Smooth muscle cell (in vitro differentiated cells): ENCODE data around the gene CLDN20. TPM values are rescaled to one million over a fixed set of nuclear protein-coding genes. Genes with fewer than 3 reads are reported as not detected.
"Not testable (repeated sequence)": the region's sequence is repeated elsewhere in the genome, so short reads cannot be mapped to it uniquely, and the experiment has no call there.

Source experiments
- DNase-seq: peaks from one replicate; lab custom pipeline; 2025; ENCODE audit not compliant: unreplicated experiment; lab: John Stamatoyannopoulos, UW
- H2AFZ ChIP-seq: fragments of 200-600 bp; sonication (generic); 2 replicates; pipeline ENCODE4 v1.6.0; 2016; ENCODE audit warnings: antibody characterized with exemption, low read depth, mild to moderate bottlenecking
- H3F3A ChIP-seq: fragments of 200-600 bp; sonication (generic); 2 replicates; pipeline ENCODE4 v1.6.0; 2017; ENCODE audit warnings: antibody characterized with exemption, low read depth
- H3K27ac ChIP-seq: fragments of 200-600 bp; sonication (generic); 2 replicates; pipeline ENCODE4 v1.5.1; 2016; ENCODE audit warnings: low read depth, mild to moderate bottlenecking
- H3K27me3 ChIP-seq: fragments of 200-600 bp; sonication (generic); 2 replicates; pipeline ENCODE4 v1.6.1; 2016; ENCODE audit warnings: low read depth, mild to moderate bottlenecking
- H3K36me3 ChIP-seq: fragments of 200-600 bp; sonication (generic); 2 replicates; pipeline ENCODE4 v1.5.1; 2016; ENCODE audit warnings: low read depth
- H3K4me1 ChIP-seq: fragments of 200-600 bp; sonication (generic); 2 replicates; pipeline ENCODE4 v1.5.1; 2016; ENCODE audit warnings: low read depth
- H3K4me2 ChIP-seq: fragments of 200-600 bp; sonication (generic); 2 replicates; pipeline ENCODE4 v1.6.0; 2016; ENCODE audit warnings: mild to moderate bottlenecking
- H3K4me3 ChIP-seq: fragments of 200-600 bp; sonication (generic); 2 replicates; pipeline ENCODE4 v1.5.1; 2016; ENCODE audit warnings: mild to moderate bottlenecking
- H3K79me2 ChIP-seq: fragments of 200-600 bp; sonication (generic); 2 replicates; pipeline ENCODE4 v1.6.0; 2016; ENCODE audit warnings: low read depth, mild to moderate bottlenecking
- H3K9ac ChIP-seq: fragments of 200-600 bp; sonication (generic); 2 replicates; pipeline ENCODE4 v1.6.0; 2016; ENCODE audit warnings: low read depth
- H3K9me3 ChIP-seq: fragments of 200-600 bp; sonication (generic); replicated peaks from 2 replicates; pipeline ENCODE4 v1.5.1; 2016; ENCODE audit warnings: low read depth
- H4K20me1 ChIP-seq: fragments of 200-600 bp; sonication (generic); 2 replicates; pipeline ENCODE4 v1.6.0; 2016; ENCODE audit warnings: low read depth
- WGBS: methylation state at CpG from one replicate; pipeline ENCODE4 v1.1.7; 2016; ENCODE audit warnings: low lambda C conversion rate; 5-methylcytosine and 5-hydroxymethylcytosine counted together
- polyA plus RNA-seq: library from polyadenylated mRNA; unstranded; fragments of >200 nt; fragmentation: Nextera tagmentation; extraction: Ambion mirVana; gene quantifications from 2 replicates; pipeline ENCODE4 v1.2.1, GENCODE V29; 2016
- total RNA-seq: library from RNA; depleted of rRNA; stranded (reverse); fragments of >200 nt; gene quantifications from 2 replicates; pipeline ENCODE4 v1.2.3, GENCODE V29; 2014
- TF ChIP-seq, protein P1 (sequence below): fragments of 200-600 bp; sonication (generic); IDR thresholded peaks from 2 replicates; pipeline ENCODE4 v1.5.1; 2017; ENCODE audit warnings: borderline replicate concordance, mild to moderate bottlenecking, antibody characterized with exemption; ENCODE audit not compliant: insufficient read depth, poor library complexity, severe bottlenecking

CLDN20 gene, protein sequence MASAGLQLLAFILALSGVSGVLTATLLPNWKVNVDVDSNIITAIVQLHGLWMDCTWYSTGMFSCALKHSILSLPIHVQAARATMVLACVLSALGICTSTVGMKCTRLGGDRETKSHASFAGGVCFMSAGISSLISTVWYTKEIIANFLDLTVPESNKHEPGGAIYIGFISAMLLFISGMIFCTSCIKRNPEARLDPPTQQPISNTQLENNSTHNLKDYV
- total RNA-seq = not detected in 2 replicates
- polyA plus RNA-seq = not detected in 2 replicates

DNA sequence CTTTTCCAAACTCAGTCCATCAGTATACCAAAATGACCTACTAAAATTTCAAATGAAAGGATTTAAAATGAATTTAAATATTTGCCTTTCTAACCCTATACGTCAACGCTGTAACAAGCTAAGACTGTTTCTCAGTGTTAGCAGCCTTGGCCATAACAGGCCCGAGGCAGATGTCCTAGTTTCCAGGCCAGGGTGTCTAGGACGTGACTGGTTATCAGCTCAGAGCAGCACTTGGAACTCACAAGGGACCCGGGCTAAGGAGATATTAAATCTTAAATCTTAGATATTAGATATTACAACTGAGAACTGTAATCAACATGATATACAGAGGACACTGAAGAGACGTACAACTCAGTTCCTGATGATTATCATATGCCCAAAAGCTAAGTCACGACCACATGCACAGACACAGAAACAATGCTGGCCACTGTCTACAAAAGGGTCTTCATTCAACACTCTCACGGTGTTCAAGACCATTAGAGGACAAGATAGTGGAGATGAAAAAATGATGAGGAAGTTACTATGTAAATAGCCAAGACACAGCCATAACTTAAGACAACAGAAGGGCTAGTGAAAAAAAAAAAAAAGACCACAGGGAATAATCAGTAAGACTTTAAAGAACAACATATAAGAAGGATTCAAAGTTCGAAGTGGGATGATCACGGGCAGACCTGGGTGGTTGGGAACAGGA is at the start of gene CLDN20:
CLDN20 (plus strand) TSS at position 641 of the 691 bp plus-strand sequence. CDS start 11,707 bp downstream, outside the sequence.
- H3K4me2 ChIP-seq = no peak within 1 kb of the TSS
- H3F3A ChIP-seq = no peaks in the 10 kb centered on the region
- 83% methylated on average over 10 of the region's 10 CpGs for WGBS
- peaks cover 14% of the 10 kb centered on the region for H3K4me1 ChIP-seq
- H3K27ac ChIP-seq = no peak within 1 kb of the TSS
- no peaks in the 10 kb centered on the region for H3K36me3 ChIP-seq
- no peaks in the 10 kb centered on the region for H4K20me1 ChIP-seq
- no peaks in the 10 kb centered on the region for H3K9me3 ChIP-seq
- no peaks in the 10 kb centered on the region for H3K79me2 ChIP-seq
- no peak within 1 kb of the TSS for H3K9ac ChIP-seq
- H3K27me3 ChIP-seq = no peaks in the 10 kb centered on the region
- no peak for DNase-seq
- no peak within 1 kb of the TSS for H3K4me3 ChIP-seq
- no peak within 1 kb of the TSS for H2AFZ ChIP-seq
- TF ChIP-seq, protein P1, sequence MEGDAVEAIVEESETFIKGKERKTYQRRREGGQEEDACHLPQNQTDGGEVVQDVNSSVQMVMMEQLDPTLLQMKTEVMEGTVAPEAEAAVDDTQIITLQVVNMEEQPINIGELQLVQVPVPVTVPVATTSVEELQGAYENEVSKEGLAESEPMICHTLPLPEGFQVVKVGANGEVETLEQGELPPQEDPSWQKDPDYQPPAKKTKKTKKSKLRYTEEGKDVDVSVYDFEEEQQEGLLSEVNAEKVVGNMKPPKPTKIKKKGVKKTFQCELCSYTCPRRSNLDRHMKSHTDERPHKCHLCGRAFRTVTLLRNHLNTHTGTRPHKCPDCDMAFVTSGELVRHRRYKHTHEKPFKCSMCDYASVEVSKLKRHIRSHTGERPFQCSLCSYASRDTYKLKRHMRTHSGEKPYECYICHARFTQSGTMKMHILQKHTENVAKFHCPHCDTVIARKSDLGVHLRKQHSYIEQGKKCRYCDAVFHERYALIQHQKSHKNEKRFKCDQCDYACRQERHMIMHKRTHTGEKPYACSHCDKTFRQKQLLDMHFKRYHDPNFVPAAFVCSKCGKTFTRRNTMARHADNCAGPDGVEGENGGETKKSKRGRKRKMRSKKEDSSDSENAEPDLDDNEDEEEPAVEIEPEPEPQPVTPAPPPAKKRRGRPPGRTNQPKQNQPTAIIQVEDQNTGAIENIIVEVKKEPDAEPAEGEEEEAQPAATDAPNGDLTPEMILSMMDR = no peak

DNA sequence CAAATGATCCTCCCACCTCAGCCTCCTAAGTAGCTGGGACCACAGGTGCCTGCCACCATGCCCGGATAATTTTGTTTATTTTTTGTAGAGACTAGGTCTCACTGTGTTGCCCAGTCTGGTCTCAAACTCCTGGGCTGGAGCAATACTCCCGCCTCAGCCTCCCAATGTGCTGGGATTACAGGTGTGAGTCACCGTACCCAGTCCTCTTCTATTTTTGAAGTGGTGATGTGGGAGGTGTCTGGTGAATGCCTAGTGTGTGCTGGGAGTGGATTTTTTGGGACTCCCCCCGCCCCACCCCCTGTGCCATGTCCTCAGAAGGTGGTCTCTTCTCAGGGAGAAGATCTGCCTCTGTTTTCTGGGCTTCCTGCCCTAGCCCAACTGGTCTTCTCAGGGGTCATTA is 47.9 kb upstream of the CLDN20 start:
- H2AFZ ChIP-seq = no peak overlapping the region
- no peak overlapping the region for H3K27ac ChIP-seq
- H3K79me2 ChIP-seq = no peaks in the 10 kb centered on the region
- H3K27me3 ChIP-seq = no peaks in the 10 kb centered on the region
- no peak for DNase-seq
- H4K20me1 ChIP-seq = no peaks in the 10 kb centered on the region
- TF ChIP-seq, protein P1 = no peak
- WGBS = 77% methylated on average over 4 of the region's 4 CpGs
- H3K36me3 ChIP-seq = peaks cover 7% of the 10 kb centered on the region
- no peaks in the 10 kb centered on the region for H3F3A ChIP-seq
- peaks cover 6% of the 10 kb centered on the region for H3K4me1 ChIP-seq
- no peak overlapping the region for H3K4me2 ChIP-seq
- H3K9me3 ChIP-seq = no peaks in the 10 kb centered on the region
- H3K9ac ChIP-seq = no peak overlapping the region
- no peak overlapping the region for H3K4me3 ChIP-seq

- WGBS = 40% methylated on average over 11 of the region's 11 CpGs
- Histone ChIP-seq H4K20me1 (no peaks in the 10 kb centered on the region), H3K9me3 (no peaks in the 10 kb centered on the region), H3K27me3 (no peaks in the 10 kb centered on the region), H3F3A (no peaks in the 10 kb centered on the region), H3K36me3 (peaks cover 6% of the 10 kb centered on the region), H3K27ac (no peak overlapping the region), H3K9ac (no peak overlapping the region), H3K4me1 (peaks cover 6% of the 10 kb centered on the region), H3K4me3 (no peak overlapping the region), H2AFZ (no peak overlapping the region), H3K4me2 (no peak overlapping the region), H3K79me2 (no peaks in the 10 kb centered on the region)
- no peak for DNase-seq
- TF ChIP-seq, protein P1 = no peak
Measured at GRCh38 chr6:155216312-155217046, 47.3 kb upstream of the CLDN20 start.

DNA sequence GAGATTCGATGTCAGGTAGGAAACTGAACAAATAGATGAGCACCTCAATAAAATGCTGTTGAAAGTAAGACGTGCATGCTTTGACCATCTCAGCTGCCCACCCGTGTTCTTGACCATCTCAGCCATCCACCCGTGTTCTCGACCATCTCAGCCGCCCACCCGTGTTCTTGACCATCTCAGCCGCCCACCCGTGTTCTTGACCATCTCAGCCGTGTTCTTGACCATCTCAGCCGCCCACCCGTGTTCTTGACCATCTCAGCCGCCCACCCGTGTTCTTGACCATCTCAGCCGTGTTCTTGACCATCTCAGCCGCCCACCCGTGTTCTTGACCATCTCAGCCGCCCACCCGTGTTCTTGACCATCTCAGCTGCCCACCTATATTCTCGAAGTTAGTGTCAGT is 45.1 kb upstream of the CLDN20 start:
- not testable (repeated sequence) for H3F3A ChIP-seq, H3K9ac ChIP-seq, H3K79me2 ChIP-seq, H2AFZ ChIP-seq, H3K4me2 ChIP-seq, H3K36me3 ChIP-seq, H3K27ac ChIP-seq, H4K20me1 ChIP-seq, H3K27me3 ChIP-seq, H3K4me3 ChIP-seq, H3K9me3 ChIP-seq, DNase-seq
- WGBS = 92% methylated on average over 20 of the region's 20 CpGs
- peaks cover 12% of the 10 kb centered on the region for H3K4me1 ChIP-seq
